Transverse colon (tissue), 4 donors: ENCODE measurements around the gene RHOA.
"Not testable (repeated sequence)": the region's sequence is repeated elsewhere in the genome, so short reads cannot be mapped to it uniquely, and the experiment has no call there.

Experiments
- EP300 ChIP-seq: sonication (generic); formaldehyde crosslinking; IDR thresholded peaks from one replicate; pipeline ENCODE4 v1.6.1; 2017; ENCODE audit warnings: antibody characterized with exemption, low read depth
- POLR2A ChIP-seq: fragments of 450-650 bp; IDR thresholded peaks from one replicate; pipeline ENCODE4 v1.6.1; 2016; ENCODE audit warnings: antibody characterized with exemption, mild to moderate bottlenecking, moderate library complexity
- POLR2AphosphoS5 ChIP-seq, 3 donors: sonication (generic); formaldehyde crosslinking; IDR thresholded peaks; one replicate each; pipeline ENCODE4 v1.6.1; 2016; ENCODE audit warnings: antibody characterized with exemption in 3 of 3
- TF ChIP-seq, protein P1 (sequence below), 5 experiments: fragments of 200-600 bp in 3 of 5; fragments of 450-650 bp in 2 of 5; sonication (generic) in 3 of 5; IDR thresholded peaks; 1 replicate in 2 of 5; 2 replicates in 3 of 5; pipeline ENCODE4 v1.5.1; 2016 to 2017; ENCODE audit warnings: antibody characterized with exemption in 5 of 5, inconsistent platforms in 3 of 5, mild to moderate bottlenecking in 2 of 5, moderate library complexity in 1 of 5

GRCh38 chr3:49328350-49328749, 83.4 kb downstream of the RHOA start:
- not testable (repeated sequence) for TF ChIP-seq POLR2AphosphoS5 (IDR thresholded peaks at IDR 0.05); POLR2A; EP300
- TF ChIP-seq, protein P1, sequence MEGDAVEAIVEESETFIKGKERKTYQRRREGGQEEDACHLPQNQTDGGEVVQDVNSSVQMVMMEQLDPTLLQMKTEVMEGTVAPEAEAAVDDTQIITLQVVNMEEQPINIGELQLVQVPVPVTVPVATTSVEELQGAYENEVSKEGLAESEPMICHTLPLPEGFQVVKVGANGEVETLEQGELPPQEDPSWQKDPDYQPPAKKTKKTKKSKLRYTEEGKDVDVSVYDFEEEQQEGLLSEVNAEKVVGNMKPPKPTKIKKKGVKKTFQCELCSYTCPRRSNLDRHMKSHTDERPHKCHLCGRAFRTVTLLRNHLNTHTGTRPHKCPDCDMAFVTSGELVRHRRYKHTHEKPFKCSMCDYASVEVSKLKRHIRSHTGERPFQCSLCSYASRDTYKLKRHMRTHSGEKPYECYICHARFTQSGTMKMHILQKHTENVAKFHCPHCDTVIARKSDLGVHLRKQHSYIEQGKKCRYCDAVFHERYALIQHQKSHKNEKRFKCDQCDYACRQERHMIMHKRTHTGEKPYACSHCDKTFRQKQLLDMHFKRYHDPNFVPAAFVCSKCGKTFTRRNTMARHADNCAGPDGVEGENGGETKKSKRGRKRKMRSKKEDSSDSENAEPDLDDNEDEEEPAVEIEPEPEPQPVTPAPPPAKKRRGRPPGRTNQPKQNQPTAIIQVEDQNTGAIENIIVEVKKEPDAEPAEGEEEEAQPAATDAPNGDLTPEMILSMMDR (IDR thresholded peaks at IDR 0.05) = not testable (repeated sequence)
